ENCODE data around the gene SLC6A6. TPM values are rescaled to one million over a fixed set of nuclear protein-coding genes. Genes with fewer than 3 reads are reported as not detected.

Gene SLC6A6
- total and polyA plus RNA-seq, 7 donors: 10.3 to 104 (median 36.2) TPM

DNA sequence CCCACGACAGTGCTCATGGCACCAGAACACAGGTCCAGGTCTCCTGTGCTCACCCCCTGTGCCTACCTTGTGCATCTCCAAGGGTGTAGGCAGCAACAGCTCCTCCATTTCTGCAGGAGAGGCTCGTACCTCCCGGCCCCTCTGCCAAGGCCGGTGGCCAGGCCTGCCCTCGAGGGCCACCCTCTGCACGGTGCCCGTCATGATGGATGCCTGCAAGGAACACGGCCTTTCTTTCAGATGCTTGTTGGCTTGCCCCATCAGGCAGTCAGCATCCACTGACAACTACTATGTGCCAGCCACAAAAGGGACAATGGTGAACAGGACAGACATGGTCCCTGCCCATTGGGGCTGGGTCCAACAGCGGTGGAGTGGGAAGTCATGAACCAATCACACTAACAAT lies 93.9 kb downstream of the SLC6A6 start:
- 90 to 91% (median 91%) methylated on average over 9 of the region's 9 CpGs for WGBS, 3 donors
- Histone ChIP-seq H3K27ac (no peak overlapping the region), H3K36me3 (ENCODE audit: insufficient read depth in 1 of 2, low read depth in 1 of 2) (peaks cover 3 to 97% of the 10 kb centered on the region in 2 donors), H3K4me1 (no peaks in the 10 kb centered on the region), H3K27me3 (ENCODE audit: insufficient read depth in 3 of 3, low read length in 2 of 3) (no peaks in the 10 kb centered on the region), H3K4me3 (no peak overlapping the region), H3K9me3 (no peaks in the 10 kb centered on the region)
- ATAC-seq (no peak), DNase-seq (peak in 1 of 2 donors; percentile 26)
- TF ChIP-seq, protein P1, sequence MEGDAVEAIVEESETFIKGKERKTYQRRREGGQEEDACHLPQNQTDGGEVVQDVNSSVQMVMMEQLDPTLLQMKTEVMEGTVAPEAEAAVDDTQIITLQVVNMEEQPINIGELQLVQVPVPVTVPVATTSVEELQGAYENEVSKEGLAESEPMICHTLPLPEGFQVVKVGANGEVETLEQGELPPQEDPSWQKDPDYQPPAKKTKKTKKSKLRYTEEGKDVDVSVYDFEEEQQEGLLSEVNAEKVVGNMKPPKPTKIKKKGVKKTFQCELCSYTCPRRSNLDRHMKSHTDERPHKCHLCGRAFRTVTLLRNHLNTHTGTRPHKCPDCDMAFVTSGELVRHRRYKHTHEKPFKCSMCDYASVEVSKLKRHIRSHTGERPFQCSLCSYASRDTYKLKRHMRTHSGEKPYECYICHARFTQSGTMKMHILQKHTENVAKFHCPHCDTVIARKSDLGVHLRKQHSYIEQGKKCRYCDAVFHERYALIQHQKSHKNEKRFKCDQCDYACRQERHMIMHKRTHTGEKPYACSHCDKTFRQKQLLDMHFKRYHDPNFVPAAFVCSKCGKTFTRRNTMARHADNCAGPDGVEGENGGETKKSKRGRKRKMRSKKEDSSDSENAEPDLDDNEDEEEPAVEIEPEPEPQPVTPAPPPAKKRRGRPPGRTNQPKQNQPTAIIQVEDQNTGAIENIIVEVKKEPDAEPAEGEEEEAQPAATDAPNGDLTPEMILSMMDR (IDR thresholded peaks at IDR 0.05): no peak
- intact Hi-C loops (cut with DNase I): no loop called here

DNA sequence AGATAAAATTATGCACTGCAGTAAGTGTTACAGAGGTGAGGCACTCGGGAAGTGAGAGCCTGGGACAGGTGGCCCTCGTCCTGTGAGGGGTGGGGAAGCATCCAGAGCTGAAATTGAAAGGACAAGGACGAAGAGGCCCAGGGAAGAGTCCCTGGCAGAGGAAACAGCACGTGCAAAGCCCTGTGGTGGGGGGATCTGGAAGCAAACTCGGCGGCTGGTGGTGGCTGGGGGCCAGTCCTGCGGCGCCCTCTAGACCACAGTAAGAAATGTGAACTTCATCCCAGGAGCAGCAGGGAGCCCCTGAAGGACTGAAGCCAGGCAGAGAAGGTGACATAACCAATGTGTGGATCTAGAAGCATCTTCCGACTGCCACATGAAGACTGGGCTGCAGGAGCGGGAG lies 94.9 kb downstream of the SLC6A6 start:
- DNase-seq (peak in 1 of 2 donors; percentile 39), ATAC-seq (no peak)
- Histone ChIP-seq H3K36me3 (ENCODE audit: insufficient read depth in 1 of 2, low read depth in 1 of 2) (peaks cover 3 to 96% of the 10 kb centered on the region in 2 donors), H3K27ac (no peak overlapping the region), H3K9me3 (peaks cover 4% of the 10 kb centered on the region), H3K27me3 (ENCODE audit: insufficient read depth in 3 of 3, low read length in 2 of 3) (no peaks in the 10 kb centered on the region), H3K4me3 (no peak overlapping the region), H3K4me1 (no peaks in the 10 kb centered on the region)
- intact Hi-C loops (cut with DNase I): no loop called here
- WGBS, 3 donors: 52 to 70% (median 61%) methylated on average over 10 of the region's 10 CpGs
- TF ChIP-seq, protein P1 (IDR thresholded peaks at IDR 0.05): no peak

DNA sequence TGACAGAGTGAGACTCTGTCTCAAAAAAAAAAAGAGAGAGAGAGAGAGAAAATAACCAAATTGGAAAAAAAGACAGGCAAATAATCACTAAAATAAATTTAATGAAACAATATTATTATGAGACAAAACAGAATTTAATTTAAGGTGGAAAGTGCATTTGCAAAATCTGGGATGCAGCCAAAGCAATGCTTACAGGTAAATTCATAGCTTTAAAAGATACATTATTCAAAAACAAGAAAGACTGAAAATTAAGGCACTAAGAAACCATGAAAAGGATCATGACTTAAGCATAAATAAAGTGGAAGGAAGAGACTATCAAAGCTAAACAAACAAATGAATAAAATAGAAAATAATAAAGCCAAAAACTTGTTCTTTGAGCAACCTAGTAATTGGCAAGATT lies 100.1 kb downstream of the SLC6A6 start:
- H3K27ac ChIP-seq: no peak overlapping the region
- peaks cover 15% of the 10 kb centered on the region for H3K9me3 ChIP-seq
- no peak overlapping the region for H3K4me3 ChIP-seq
- TF ChIP-seq, protein P1 (IDR thresholded peaks at IDR 0.05): no peak
- intact Hi-C loops (cut with DNase I): no loop called here
- no peaks in the 10 kb centered on the region for H3K27me3 ChIP-seq (ENCODE audit: insufficient read depth in 3 of 3, low read length in 2 of 3)
- peaks cover 3 to 97% of the 10 kb centered on the region in 2 donors for H3K36me3 ChIP-seq (ENCODE audit: insufficient read depth in 1 of 2, low read depth in 1 of 2)
- ATAC-seq (no peak), DNase-seq (no peak)
- no peaks in the 10 kb centered on the region for H3K4me1 ChIP-seq

DNA sequence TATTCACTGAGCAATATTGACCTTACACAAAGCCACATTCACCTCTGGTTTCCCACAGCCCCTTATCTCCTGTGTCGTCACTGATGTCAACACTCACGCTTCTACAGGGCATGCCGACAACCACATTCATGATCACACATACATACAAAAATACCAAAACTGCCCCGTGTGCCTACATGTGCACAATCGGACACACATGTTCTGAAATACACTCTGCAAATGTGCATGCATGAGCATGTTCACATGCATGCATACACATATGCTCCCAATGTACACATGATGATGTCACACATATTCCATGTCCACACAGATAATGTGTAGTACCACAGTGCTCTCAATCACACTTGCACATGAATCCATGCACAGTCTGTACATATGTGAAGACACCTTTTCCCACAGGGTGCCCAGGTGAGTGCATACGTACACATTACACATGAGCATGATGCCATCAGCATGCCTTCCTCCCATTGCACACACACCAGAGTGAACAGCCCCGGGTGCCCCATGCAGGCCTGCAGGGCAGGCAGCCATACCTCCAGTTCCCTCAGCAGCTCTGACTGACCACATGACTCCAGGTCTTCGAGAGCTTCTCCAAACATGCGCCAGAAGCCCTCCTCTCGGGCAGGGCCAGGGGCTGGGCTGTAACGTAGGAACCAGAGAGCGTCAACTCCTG lies 100.8 kb downstream of the SLC6A6 start:
- TF ChIP-seq, protein P1 (IDR thresholded peaks at IDR 0.05): no peak
- Histone ChIP-seq H3K27ac (no peak overlapping the region), H3K27me3 (ENCODE audit: insufficient read depth in 3 of 3, low read length in 2 of 3) (no peaks in the 10 kb centered on the region), H3K36me3 (ENCODE audit: insufficient read depth in 1 of 2, low read depth in 1 of 2) (peaks cover 3 to 90% of the 10 kb centered on the region in 2 donors), H3K4me3 (no peak overlapping the region), H3K4me1 (no peaks in the 10 kb centered on the region), H3K9me3 (peaks cover 15% of the 10 kb centered on the region)
- intact Hi-C loops (cut with DNase I): no loop called here
- WGBS, 3 donors: 94 to 95% (median 95%) methylated on average over 12 of the region's 12 CpGs
- DNase-seq (no peak), ATAC-seq (no peak)

DNA sequence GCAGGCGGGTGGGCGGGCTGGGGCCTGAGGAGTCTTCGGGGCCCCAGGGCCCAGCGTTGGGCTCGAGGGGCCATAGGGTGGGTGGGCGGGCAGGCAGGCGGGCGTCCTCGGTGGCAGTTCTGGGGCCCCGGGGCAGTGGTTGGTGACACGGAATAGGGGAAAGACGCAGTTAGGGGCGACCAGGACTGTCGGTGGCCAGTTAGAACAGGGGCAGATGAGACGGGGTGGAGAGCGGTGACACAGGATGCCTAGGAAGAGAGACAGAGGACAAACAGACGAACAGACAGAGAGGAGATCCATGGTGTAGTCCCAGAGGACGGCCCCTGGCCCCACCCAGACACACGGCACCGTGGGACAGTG lies 101.3 kb downstream of the SLC6A6 start:
- Histone ChIP-seq H3K27me3 (ENCODE audit: insufficient read depth in 3 of 3, low read length in 2 of 3) (no peaks in the 10 kb centered on the region), H3K4me3 (no peak overlapping the region), H3K9me3 (peaks cover 15% of the 10 kb centered on the region), H3K4me1 (no peaks in the 10 kb centered on the region), H3K27ac (no peak overlapping the region), H3K36me3 (ENCODE audit: insufficient read depth in 1 of 2, low read depth in 1 of 2) (peaks cover 0 to 85% of the 10 kb centered on the region in 2 donors)
- TF ChIP-seq, protein P1 (IDR thresholded peaks at IDR 0.05): no peak
- 87 to 91% (median 90%) methylated on average over 20 of the region's 20 CpGs for WGBS, 3 donors
- peak in 1 of 2 donors; percentile 37 for DNase-seq
- no peak for ATAC-seq
- intact Hi-C loops (cut with DNase I): no loop called here
